Measurements from ENCODE around the gene ACP3. TPM values are rescaled to one million over a fixed set of nuclear protein-coding genes. Genes with fewer than 3 reads are reported as not detected.
"Not testable (repeated sequence)": the region's sequence is repeated elsewhere in the genome, so short reads cannot be mapped to it uniquely, and the experiment has no call there.

Gene ACP3
- total RNA-seq, 1 donor from 2014 or later: not detected

GRCh38 chr3:132362329-132362728, 45.1 kb downstream of the ACP3 start:
- H3K79me2 ChIP-seq (ENCODE audit: insufficient read depth, low read length): no peaks in the 10 kb centered on the region
- FAIRE-seq (no peak), DNase-seq (ENCODE audit: low read depth) (no peak)
- no peaks in the 10 kb centered on the region for H3K27me3 Mint-ChIP-seq (ENCODE audit: low read depth, unreplicated experiment)
- no peak overlapping the region for H3K9ac ChIP-seq (ENCODE audit: low read length)
- H3K9me3 Mint-ChIP-seq (ENCODE audit: unreplicated experiment): peaks cover 2% of the 10 kb centered on the region
- H4K20me1 ChIP-seq (ENCODE audit: insufficient read depth, low read length): no peaks in the 10 kb centered on the region
- H3K4me1 ChIP-seq (ENCODE audit: insufficient read depth, low read length): no peaks in the 10 kb centered on the region
- no peak overlapping the region for H3K4me3 Mint-ChIP-seq (ENCODE audit: unreplicated experiment)
- H2AFZ ChIP-seq (ENCODE audit: low read depth, low read length): no peak overlapping the region
- H3K27ac ChIP-seq (ENCODE audit: low read depth, low read length): no peak overlapping the region
- no peak overlapping the region for H3K4me2 ChIP-seq (ENCODE audit: low read length)
- no peaks in the 10 kb centered on the region for H3K4me1 Mint-ChIP-seq (ENCODE audit: low read depth, unreplicated experiment)
- no peaks in the 10 kb centered on the region for H3K27me3 ChIP-seq (ENCODE audit: insufficient read depth, low read length)
- H3K36me3 Mint-ChIP-seq (ENCODE audit: low read depth, unreplicated experiment): no peaks in the 10 kb centered on the region
- no peak overlapping the region for H3K4me3 ChIP-seq (ENCODE audit: insufficient read depth, low read depth, low read length)
- no peaks in the 10 kb centered on the region for H3K9me3 ChIP-seq (ENCODE audit: insufficient read depth, low read depth, low read length)
- no peak overlapping the region for H3K27ac Mint-ChIP-seq (ENCODE audit: unreplicated experiment)
- TF ChIP-seq EZH2 (IDR thresholded peaks at IDR 0.05; ENCODE audit: insufficient read depth, low read length): no peak
- TF ChIP-seq, protein P1, sequence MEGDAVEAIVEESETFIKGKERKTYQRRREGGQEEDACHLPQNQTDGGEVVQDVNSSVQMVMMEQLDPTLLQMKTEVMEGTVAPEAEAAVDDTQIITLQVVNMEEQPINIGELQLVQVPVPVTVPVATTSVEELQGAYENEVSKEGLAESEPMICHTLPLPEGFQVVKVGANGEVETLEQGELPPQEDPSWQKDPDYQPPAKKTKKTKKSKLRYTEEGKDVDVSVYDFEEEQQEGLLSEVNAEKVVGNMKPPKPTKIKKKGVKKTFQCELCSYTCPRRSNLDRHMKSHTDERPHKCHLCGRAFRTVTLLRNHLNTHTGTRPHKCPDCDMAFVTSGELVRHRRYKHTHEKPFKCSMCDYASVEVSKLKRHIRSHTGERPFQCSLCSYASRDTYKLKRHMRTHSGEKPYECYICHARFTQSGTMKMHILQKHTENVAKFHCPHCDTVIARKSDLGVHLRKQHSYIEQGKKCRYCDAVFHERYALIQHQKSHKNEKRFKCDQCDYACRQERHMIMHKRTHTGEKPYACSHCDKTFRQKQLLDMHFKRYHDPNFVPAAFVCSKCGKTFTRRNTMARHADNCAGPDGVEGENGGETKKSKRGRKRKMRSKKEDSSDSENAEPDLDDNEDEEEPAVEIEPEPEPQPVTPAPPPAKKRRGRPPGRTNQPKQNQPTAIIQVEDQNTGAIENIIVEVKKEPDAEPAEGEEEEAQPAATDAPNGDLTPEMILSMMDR (IDR thresholded peaks at IDR 0.05; ENCODE audit: insufficient read depth, low read depth, low read length): no peak
- H3K36me3 ChIP-seq (ENCODE audit: insufficient read depth, low read length): no peaks in the 10 kb centered on the region

- FAIRE-seq (no peak), DNase-seq (ENCODE audit: low read depth) (no peak)
- Histone ChIP-seq H3K27me3 (ENCODE audit: insufficient read depth, low read length) (no peaks in the 10 kb centered on the region), H3K4me3 (ENCODE audit: insufficient read depth, low read depth, low read length) (no peak overlapping the region), H4K20me1 (ENCODE audit: insufficient read depth, low read length) (no peaks in the 10 kb centered on the region), H3K4me1 (ENCODE audit: insufficient read depth, low read length) (no peaks in the 10 kb centered on the region), H3K36me3 (ENCODE audit: insufficient read depth, low read length) (no peaks in the 10 kb centered on the region), H3K9ac (ENCODE audit: low read length) (no peak overlapping the region), H2AFZ (ENCODE audit: low read depth, low read length) (no peak overlapping the region), H3K4me2 (ENCODE audit: low read length) (no peak overlapping the region), H3K79me2 (ENCODE audit: insufficient read depth, low read length) (no peaks in the 10 kb centered on the region), H3K9me3 (ENCODE audit: insufficient read depth, low read depth, low read length) (no peaks in the 10 kb centered on the region), H3K27ac (ENCODE audit: low read depth, low read length) (no peak overlapping the region)
- Mint-ChIP-seq H3K27ac (ENCODE audit: unreplicated experiment) (no peak overlapping the region), H3K4me1 (ENCODE audit: low read depth, unreplicated experiment) (no peaks in the 10 kb centered on the region), H3K9me3 (ENCODE audit: unreplicated experiment) (no peaks in the 10 kb centered on the region), H3K4me3 (ENCODE audit: unreplicated experiment) (no peak overlapping the region), H3K27me3 (ENCODE audit: low read depth, unreplicated experiment) (no peaks in the 10 kb centered on the region), H3K36me3 (ENCODE audit: low read depth, unreplicated experiment) (no peaks in the 10 kb centered on the region)
- TF ChIP-seq, protein P1 (IDR thresholded peaks at IDR 0.05; ENCODE audit: insufficient read depth, low read depth, low read length): no peak
- TF ChIP-seq EZH2 (IDR thresholded peaks at IDR 0.05; ENCODE audit: insufficient read depth, low read length): no peak
Observed at GRCh38 chr3:132368515-132368914, 51.3 kb downstream of the ACP3 start.

GRCh38 chr3:132368962-132369361, 51.8 kb downstream of the ACP3 start:
- H3K36me3 Mint-ChIP-seq (ENCODE audit: low read depth, unreplicated experiment): no peaks in the 10 kb centered on the region
- no peaks in the 10 kb centered on the region for H3K9me3 Mint-ChIP-seq (ENCODE audit: unreplicated experiment)
- H3K4me1 Mint-ChIP-seq (ENCODE audit: low read depth, unreplicated experiment): no peaks in the 10 kb centered on the region
- no peak overlapping the region for H3K4me3 Mint-ChIP-seq (ENCODE audit: unreplicated experiment)
- H4K20me1 ChIP-seq (ENCODE audit: insufficient read depth, low read length): no peaks in the 10 kb centered on the region
- no peak for DNase-seq (ENCODE audit: low read depth)
- TF ChIP-seq, protein P1 (IDR thresholded peaks at IDR 0.05; ENCODE audit: insufficient read depth, low read depth, low read length): no peak
- no peak for TF ChIP-seq EZH2 (IDR thresholded peaks at IDR 0.05; ENCODE audit: insufficient read depth, low read length)
- no peaks in the 10 kb centered on the region for H3K27me3 ChIP-seq (ENCODE audit: insufficient read depth, low read length)
- H3K27ac ChIP-seq (ENCODE audit: low read depth, low read length): no peak overlapping the region
- H3K9ac ChIP-seq (ENCODE audit: low read length): no peak overlapping the region
- no peak overlapping the region for H3K4me2 ChIP-seq (ENCODE audit: low read length)
- no peak overlapping the region for H3K27ac Mint-ChIP-seq (ENCODE audit: unreplicated experiment)
- FAIRE-seq: no peak
- no peaks in the 10 kb centered on the region for H3K27me3 Mint-ChIP-seq (ENCODE audit: low read depth, unreplicated experiment)
- no peaks in the 10 kb centered on the region for H3K9me3 ChIP-seq (ENCODE audit: insufficient read depth, low read depth, low read length)
- no peaks in the 10 kb centered on the region for H3K4me1 ChIP-seq (ENCODE audit: insufficient read depth, low read length)
- no peaks in the 10 kb centered on the region for H3K36me3 ChIP-seq (ENCODE audit: insufficient read depth, low read length)
- H3K79me2 ChIP-seq (ENCODE audit: insufficient read depth, low read length): no peaks in the 10 kb centered on the region
- no peak overlapping the region for H2AFZ ChIP-seq (ENCODE audit: low read depth, low read length)
- H3K4me3 ChIP-seq (ENCODE audit: insufficient read depth, low read depth, low read length): no peak overlapping the region

GRCh38 chr3:132376945-132377354, 59.7 kb downstream of the ACP3 start:
- H4K20me1 ChIP-seq (ENCODE audit: insufficient read depth, low read length); H3K36me3 ChIP-seq (ENCODE audit: insufficient read depth, low read length); H2AFZ ChIP-seq (ENCODE audit: low read depth, low read length); H3K27me3 ChIP-seq (ENCODE audit: insufficient read depth, low read length); DNase-seq (ENCODE audit: low read depth); H3K4me3 Mint-ChIP-seq (ENCODE audit: unreplicated experiment); H3K4me1 ChIP-seq (ENCODE audit: insufficient read depth, low read length); H3K27ac ChIP-seq (ENCODE audit: low read depth, low read length); FAIRE-seq; H3K9me3 ChIP-seq (ENCODE audit: insufficient read depth, low read depth, low read length); H3K9me3 Mint-ChIP-seq (ENCODE audit: unreplicated experiment); H3K4me2 ChIP-seq (ENCODE audit: low read length); H3K4me1 Mint-ChIP-seq (ENCODE audit: low read depth, unreplicated experiment); H3K9ac ChIP-seq (ENCODE audit: low read length); H3K4me3 ChIP-seq (ENCODE audit: insufficient read depth, low read depth, low read length); H3K27me3 Mint-ChIP-seq (ENCODE audit: low read depth, unreplicated experiment); H3K27ac Mint-ChIP-seq (ENCODE audit: unreplicated experiment); H3K36me3 Mint-ChIP-seq (ENCODE audit: low read depth, unreplicated experiment); H3K79me2 ChIP-seq (ENCODE audit: insufficient read depth, low read length): not testable (repeated sequence)
